K562 (cell line): ENCODE data around the gene HRH3. TPM values are rescaled to one million over a fixed set of nuclear protein-coding genes. Genes with fewer than 3 reads are reported as not detected.

Experiments
- ATAC-seq: fragments of 200-7000 bp; cut with Tn5 transposase; 3 replicates; pipeline ENCODE4 v1.9.1; 2020; ENCODE audit warnings: moderate library complexity
- BruUV-seq: library from RNA; stranded (reverse); fragments of 400-500 nt; replicated peaks from 2 replicates; lab custom pipeline; 2021; lab: Mats Ljungman, UMichigan
- CTCF ChIA-PET: fragments of 300-600 bp; formaldehyde crosslinking; extraction: SDS; loops from one replicate; lab custom pipeline; 2021; ENCODE audit warnings: low intra/inter-chr PET ratio; lab: Yijun Ruan, JAX
- POLR2A ChIA-PET: fragments of 300-600, 350-650 bp; sonication (Branson Sonifier 250); formaldehyde crosslinking; extraction: SDS; loops from one replicate; lab custom pipeline; 2021; ENCODE audit warnings: antibody characterized with exemption, inconsistent platforms; lab: Yijun Ruan, JAX
- DNase-seq, 4 experiments: peaks; one replicate each; pipeline versions ENCODE4 v3.0.0 to v3.0.0-alpha.2; 2011 to 2018; ENCODE audit warnings: low spot score in 3 of 4, mixed read lengths in 3 of 4; ENCODE audit errors: extremely low read depth in 1 of 4
- FAIRE-seq: peaks from 2 replicates; lab custom pipeline; 2011; peaks lifted over from hg19 to GRCh38; lab: Jason Lieb, UNC
- H2AFZ ChIP-seq: 2 replicates; pipeline ENCODE4 v1.6.0; 2011; ENCODE audit warnings: low read depth, low read length, control low read depth, inconsistent platforms
- H3K27ac ChIP-seq: fragments of 200-600 bp; 3 replicates; pipeline ENCODE4 v1.8.0; 2011; ENCODE audit warnings: low read depth, mild to moderate bottlenecking, control low read depth, inconsistent platforms, low read length, moderate library complexity, mixed read lengths; ENCODE audit errors: extremely low read depth
- H3K27me3 ChIP-seq, 2 experiments: fragments of 300-600 bp in 1 of 2; 2 replicates in 1 of 2; 3 replicates in 1 of 2; pipeline versions ENCODE4 v1.6.0 to v1.8.0; 2011; ENCODE audit warnings: inconsistent platforms in 2 of 2, low read length in 2 of 2, mild to moderate bottlenecking in 1 of 2, mixed read lengths in 1 of 2, moderate library complexity in 1 of 2; ENCODE audit not compliant: control insufficient read depth in 2 of 2, insufficient read depth in 2 of 2
- H3K36me3 ChIP-seq: fragments of 300-600 bp; 3 replicates; pipeline ENCODE4 v1.8.0; 2011; ENCODE audit warnings: mild to moderate bottlenecking, low read length, inconsistent platforms; ENCODE audit not compliant: control insufficient read depth, insufficient read depth
- H3K4me1 ChIP-seq, 2 experiments: fragments of 200-600 bp in 1 of 2; replicated peaks in 1 of 2; 2 replicates in 1 of 2; 3 replicates in 1 of 2; pipeline versions ENCODE4 v1.5.1 to v1.8.0; 2011; ENCODE audit warnings: inconsistent platforms in 2 of 2, low read length in 2 of 2, mild to moderate bottlenecking in 1 of 2, mixed read lengths in 1 of 2, moderate library complexity in 1 of 2; ENCODE audit not compliant: control insufficient read depth in 2 of 2, insufficient read depth in 2 of 2
- H3K4me2 ChIP-seq: 2 replicates; pipeline ENCODE4 v1.6.1; 2011; ENCODE audit warnings: low read length, control low read depth, inconsistent platforms, mixed read lengths; ENCODE audit not compliant: insufficient read depth
- H3K4me3 ChIP-seq: fragments of 200-600 bp; sonication (generic), shearing (Covaris generic); 2 replicates; pipeline ENCODE4 v1.5.1; 2016; ENCODE audit warnings: control low read depth, inconsistent platforms
- H3K79me2 ChIP-seq: fragments of 200-600 bp; 3 replicates; pipeline ENCODE4 v1.8.0; 2011; ENCODE audit warnings: low read length, inconsistent platforms; ENCODE audit not compliant: control insufficient read depth, insufficient read depth
- H3K9ac ChIP-seq, 2 experiments: 2 replicates each; pipeline versions ENCODE4 v1.6.0 to v1.6.1; 2011; ENCODE audit warnings: low read depth in 2 of 2, low read length in 2 of 2, control low read depth in 1 of 2, inconsistent platforms in 1 of 2, mild to moderate bottlenecking in 1 of 2, mixed read lengths in 1 of 2; ENCODE audit not compliant: insufficient read depth in 1 of 2
- H3K9me1 ChIP-seq: one replicate; pipeline ENCODE4 v1.6.0; 2011; ENCODE audit warnings: inconsistent platforms, mild to moderate bottlenecking, low read length, moderate library complexity; ENCODE audit not compliant: control insufficient read depth, insufficient read depth
- H3K9me3 ChIP-seq: replicated peaks from 2 replicates; pipeline ENCODE4 v1.5.1; 2011; ENCODE audit warnings: low read depth, low read length, inconsistent platforms; ENCODE audit not compliant: control insufficient read depth, insufficient read depth
- H4K20me1 ChIP-seq: replicated peaks from 2 replicates; pipeline ENCODE4 v1.6.1; 2011; ENCODE audit warnings: low read length, inconsistent platforms, mixed read lengths; ENCODE audit not compliant: control insufficient read depth, insufficient read depth
- ADNP ChIP-seq: fragments of 200-800 bp; sonication (Bioruptor generic); IDR thresholded peaks from 2 replicates; pipeline ENCODE4 v1.6.1; 2016; ENCODE audit warnings: missing genetic modification characterization, missing compliant biosample characterization
- CBFA2T3 ChIP-seq: fragments of 450-650 bp; IDR thresholded peaks from 2 replicates; pipeline ENCODE4 v1.6.1; 2017
- EGR1 ChIP-seq: fragments of 450-650 bp; conservative IDR thresholded peaks from 2 replicates; pipeline ENCODE4 v1.6.1; 2017; ENCODE audit warnings: mild to moderate bottlenecking
- JUN ChIP-seq, 2 experiments: sonication (generic) in 1 of 2; formaldehyde crosslinking in 1 of 2; IDR thresholded peaks; 2 replicates each; pipeline versions ENCODE4 v1.6.1 to v1.8.0; 2012 to 2022; ENCODE audit warnings: borderline replicate concordance in 2 of 2, mild to moderate bottlenecking in 2 of 2, improper control_type of control experiment in 1 of 2, low read depth in 1 of 2, low read length in 1 of 2, missing genetic modification reagents in 1 of 2
- KHSRP ChIP-seq: fragments of 450-650 bp; IDR thresholded peaks from 2 replicates; pipeline ENCODE4 v1.6.1; 2017
- MTF1 ChIP-seq: fragments of 250-450 bp; sonication (Bioruptor Pico); IDR thresholded peaks from 2 replicates; pipeline ENCODE4 v1.9.0; 2021; ENCODE audit warnings: moderate library complexity, mild to moderate bottlenecking, inconsistent platforms, borderline replicate concordance
- RBM14 ChIP-seq: fragments of 200-400 bp; formaldehyde crosslinking; IDR thresholded peaks from 2 replicates; pipeline ENCODE4 v1.6.1; 2018; ENCODE audit warnings: low read depth, mild to moderate bottlenecking, low read length, moderate library complexity, borderline replicate concordance; ENCODE audit not compliant: insufficient read depth
- SPI1 ChIP-seq: IDR thresholded peaks from 2 replicates; pipeline ENCODE4 v1.6.1; 2011; ENCODE audit warnings: low read depth, low read length, control low read depth, borderline replicate concordance
- WGBS: fragments of 100-300 bp; shearing (Covaris generic); methylation state at CpG from one replicate; pipeline ENCODE4 v1.1.6; 2016; ENCODE audit warnings: low coverage, mixed read lengths; ENCODE audit not compliant: insufficient coverage; ENCODE audit errors: missing lambda C conversion rate; 5-methylcytosine and 5-hydroxymethylcytosine counted together
- in situ Hi-C: fragments of 300-500 bp; cut with MboI; formaldehyde crosslinking; loops from 4 replicates; pipeline ENCODE4 v1.15.0; 2018; ENCODE audit warnings: inconsistent platforms, mixed read lengths
- intact Hi-C: fragments of 100-400 bp; cut with micrococcal nuclease; formaldehyde crosslinking; loops from 2 replicates; pipeline ENCODE4 v1.14.2; 2022
- polyA plus RNA-seq, 8 experiments: library from polyadenylated mRNA; depleted of rRNA in 4 of 8; stranded (reverse) in 5 of 8; unstranded in 3 of 8; fragments of >200 nt; fragmentation: Nextera tagmentation in 2 of 8; fragmentation: Illumina TruSeq in 1 of 8; extraction: Ambion mirVana in 2 of 8; extraction: Trizol in 1 of 8; gene quantifications; 2 replicates each; pipeline versions ENCODE4 v1.2.1 to v1.2.3, GENCODE V29; 2011 to 2014; ENCODE audit warnings: inconsistent platforms in 1 of 8, missing spikeins in 1 of 8
- total RNA-seq, 7 experiments: library from RNA; depleted of rRNA in 6 of 7; stranded (reverse); fragments of >200 nt in 6 of 7; fragmentation: Illumina TruSeq in 2 of 7; extraction: Trizol in 2 of 7; gene quantifications; 2 replicates each; pipeline versions ENCODE4 v1.2.1 to v1.2.3, GENCODE V29; 2011 to 2021; ENCODE audit warnings: low replicate concordance in 1 of 7
- TF ChIP-seq, protein P1 (sequence below): fragments of 250-450 bp; sonication (Bioruptor Pico); IDR thresholded peaks from 2 replicates; pipeline ENCODE4 v1.9.0; 2021; ENCODE audit warnings: mild to moderate bottlenecking, inconsistent platforms
- TF ChIP-seq, protein P2 (sequence below): fragments of 450-650 bp; IDR thresholded peaks from 2 replicates; pipeline ENCODE4 v1.7.0; 2016; ENCODE audit warnings: borderline replicate concordance

The HRH3 gene
- total and polyA plus RNA-seq, 9 of the 15 experiments (the other 6 are each of a cell fraction or from before 2014, with no cell fraction given): not detected

DNA sequence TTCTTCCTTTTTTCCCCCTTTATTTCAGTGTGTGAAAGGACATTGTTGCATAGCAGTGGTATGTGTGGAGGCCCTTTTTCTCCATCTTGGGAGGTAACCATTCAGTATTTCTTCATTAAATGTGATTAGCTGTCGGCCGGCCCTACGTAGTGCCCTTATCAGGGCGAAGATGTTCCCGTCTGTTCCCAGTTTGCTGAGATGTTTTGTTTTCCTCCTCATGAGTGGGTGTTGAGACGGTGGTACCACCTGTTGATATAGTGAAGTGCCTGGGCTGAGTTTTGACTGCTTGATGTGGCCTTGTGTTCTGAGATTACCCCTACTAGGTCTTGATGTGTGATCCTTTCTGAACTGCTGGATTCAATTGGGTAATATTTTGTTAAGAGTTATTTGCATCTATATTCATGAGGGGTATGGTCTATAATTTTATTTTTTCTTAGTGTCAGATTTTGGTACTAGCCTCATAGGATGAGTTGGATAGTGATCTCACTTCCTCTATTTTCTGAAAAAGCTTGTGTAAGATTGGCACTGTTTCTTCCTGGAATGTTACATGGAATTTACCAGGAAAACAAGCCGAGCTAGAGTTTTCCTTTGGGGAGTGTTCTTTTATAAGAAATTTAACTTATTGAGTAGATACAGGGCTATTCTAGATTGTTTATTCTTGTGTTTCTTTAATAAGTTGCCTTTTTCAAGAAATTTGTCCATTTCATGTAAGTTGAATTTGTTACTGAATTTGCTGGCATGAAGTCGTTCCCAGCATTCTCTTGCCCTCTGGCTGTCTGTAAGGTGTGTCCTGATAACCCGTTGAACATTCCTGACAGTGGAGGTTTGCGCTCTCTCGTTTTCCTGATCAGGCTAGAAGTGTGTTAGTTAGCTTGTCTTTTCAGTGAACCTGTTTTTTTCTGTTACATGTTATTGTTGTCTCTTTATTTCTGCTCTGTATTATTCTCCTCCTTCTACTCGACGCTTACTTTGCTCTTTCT is 32.9 kb downstream of the HRH3 start:
- peak overlapping the region; percentile 53; the same call in 2 of the 3 replicates for H3K27ac ChIP-seq

DNA sequence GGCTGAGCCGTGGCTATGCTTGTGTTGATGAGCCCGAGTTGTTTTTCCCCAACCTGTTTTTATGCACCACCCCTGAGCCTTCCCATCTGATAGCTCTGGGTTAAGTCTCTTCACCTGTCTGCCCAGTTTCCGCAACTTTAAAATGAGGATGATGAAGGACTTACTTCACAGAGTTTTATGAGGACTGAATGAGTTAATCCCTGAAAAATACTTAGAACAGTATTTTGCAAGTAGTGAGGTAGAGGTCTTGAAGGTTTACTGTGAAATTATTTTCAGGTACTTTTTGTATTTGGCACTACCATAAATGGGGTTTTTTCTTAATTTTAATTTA is 34.0 kb downstream of the HRH3 start:
- ChIA-PET POLR2A (no interaction called here), CTCF (no interaction called here)
- Histone ChIP-seq H2AFZ (no peak overlapping the region), H3K4me2 (no peak overlapping the region), H3K36me3 (peaks cover 41% of the 10 kb centered on the region), H3K9ac (no peak overlapping the region), H3K4me3 (no peak overlapping the region), H3K4me1 (peaks cover 14 to 29% of the 10 kb centered on the region in 2 experiments), H3K79me2 (peaks cover 83% of the 10 kb centered on the region), H3K27ac (no peak overlapping the region), H3K9me3 (no peaks in the 10 kb centered on the region)
- in situ Hi-C loops: no loop called here
- no peak for ATAC-seq
- no TSS peak for BruUV-seq
- no peak for TF ChIP-seq RBM14
- no peak for TF ChIP-seq KHSRP
- TF ChIP-seq ADNP: no peak
- TF ChIP-seq, protein P1, sequence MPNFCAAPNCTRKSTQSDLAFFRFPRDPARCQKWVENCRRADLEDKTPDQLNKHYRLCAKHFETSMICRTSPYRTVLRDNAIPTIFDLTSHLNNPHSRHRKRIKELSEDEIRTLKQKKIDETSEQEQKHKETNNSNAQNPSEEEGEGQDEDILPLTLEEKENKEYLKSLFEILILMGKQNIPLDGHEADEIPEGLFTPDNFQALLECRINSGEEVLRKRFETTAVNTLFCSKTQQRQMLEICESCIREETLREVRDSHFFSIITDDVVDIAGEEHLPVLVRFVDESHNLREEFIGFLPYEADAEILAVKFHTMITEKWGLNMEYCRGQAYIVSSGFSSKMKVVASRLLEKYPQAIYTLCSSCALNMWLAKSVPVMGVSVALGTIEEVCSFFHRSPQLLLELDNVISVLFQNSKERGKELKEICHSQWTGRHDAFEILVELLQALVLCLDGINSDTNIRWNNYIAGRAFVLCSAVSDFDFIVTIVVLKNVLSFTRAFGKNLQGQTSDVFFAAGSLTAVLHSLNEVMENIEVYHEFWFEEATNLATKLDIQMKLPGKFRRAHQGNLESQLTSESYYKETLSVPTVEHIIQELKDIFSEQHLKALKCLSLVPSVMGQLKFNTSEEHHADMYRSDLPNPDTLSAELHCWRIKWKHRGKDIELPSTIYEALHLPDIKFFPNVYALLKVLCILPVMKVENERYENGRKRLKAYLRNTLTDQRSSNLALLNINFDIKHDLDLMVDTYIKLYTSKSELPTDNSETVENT (CRISPR knock-in tag): no peak
- TF ChIP-seq, protein P2, sequence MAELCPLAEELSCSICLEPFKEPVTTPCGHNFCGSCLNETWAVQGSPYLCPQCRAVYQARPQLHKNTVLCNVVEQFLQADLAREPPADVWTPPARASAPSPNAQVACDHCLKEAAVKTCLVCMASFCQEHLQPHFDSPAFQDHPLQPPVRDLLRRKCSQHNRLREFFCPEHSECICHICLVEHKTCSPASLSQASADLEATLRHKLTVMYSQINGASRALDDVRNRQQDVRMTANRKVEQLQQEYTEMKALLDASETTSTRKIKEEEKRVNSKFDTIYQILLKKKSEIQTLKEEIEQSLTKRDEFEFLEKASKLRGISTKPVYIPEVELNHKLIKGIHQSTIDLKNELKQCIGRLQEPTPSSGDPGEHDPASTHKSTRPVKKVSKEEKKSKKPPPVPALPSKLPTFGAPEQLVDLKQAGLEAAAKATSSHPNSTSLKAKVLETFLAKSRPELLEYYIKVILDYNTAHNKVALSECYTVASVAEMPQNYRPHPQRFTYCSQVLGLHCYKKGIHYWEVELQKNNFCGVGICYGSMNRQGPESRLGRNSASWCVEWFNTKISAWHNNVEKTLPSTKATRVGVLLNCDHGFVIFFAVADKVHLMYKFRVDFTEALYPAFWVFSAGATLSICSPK: no peak
- TF ChIP-seq, all 486 proteins: peak for 0
- 78% methylated on average over 3 of the region's 3 CpGs for WGBS
- FAIRE-seq (no peak), DNase-seq (no peak)
- Histone ChIP-seq H3K27me3 (no peaks in the 10 kb centered on the region), H3K9me1 (no peaks in the 10 kb centered on the region), H4K20me1 (peaks cover 6% of the 10 kb centered on the region; the same call in 1 of the 2 replicates)
- intact Hi-C loops: no loop called here

More for the DNA sequence above, 32.9 kb downstream of the HRH3 start:
- Histone ChIP-seq H3K27me3 (no peaks in the 10 kb centered on the region), H3K9ac (no peak overlapping the region), H3K4me1 (peaks cover 9 to 29% of the 10 kb centered on the region in 2 experiments; a peak in 4 of 5 replicates), H3K4me2 (peak overlapping the region; percentile 9; the same call in 1 of the 2 replicates), H3K4me3 (no peak overlapping the region), H3K9me1 (no peaks in the 10 kb centered on the region), H3K36me3 (peaks cover 45% of the 10 kb centered on the region), H3K79me2 (peaks cover 87% of the 10 kb centered on the region), H2AFZ (no peak overlapping the region), H3K9me3 (no peaks in the 10 kb centered on the region), H4K20me1 (peaks cover 10% of the 10 kb centered on the region; the same call in 1 of the 2 replicates)
- TF ChIP-seq CBFA2T3: peak; percentile 26; the same call in 1 of the 2 replicates
- TF ChIP-seq MTF1 (CRISPR knock-in tag): no peak
- TF ChIP-seq JUN (IDR thresholded peaks at IDR 0.05; ENCODE audit: borderline replicate concordance, low read depth, low read length): no peak
- TF ChIP-seq JUN (CRISPR knock-in tag; IDR thresholded peaks at IDR 0.05; ENCODE audit: borderline replicate concordance): no peak
- peak; percentile 86 for TF ChIP-seq SPI1
- TF ChIP-seq EGR1: peak; percentile 40; the same call in 1 of the 2 replicates
- 41% methylated on average over 13 of the region's 13 CpGs for WGBS
- in situ Hi-C loops (no loop called here), intact Hi-C loops (no loop called here)
- FAIRE-seq: peak; percentile 75
- POLR2A ChIA-PET: interaction anchor here (0.6 kb wide), 1 partner anchor 70 kb away, joined by 3 read pairs; no protein-coding TSS in a partner anchor
- ATAC-seq: no peak
- DNase-seq: no peak
- CTCF ChIA-PET: no interaction called here
- BruUV-seq: no TSS peak
